Mucosa of descending colon (tissue), 3 donors: ENCODE results near the gene PRUNE2. TPM values are rescaled to one million over a fixed set of nuclear protein-coding genes. Genes with fewer than 3 reads are reported as not detected.

Experiments used
- ATAC-seq: fragments of 200-7000 bp; cut with Tn5 transposase; one replicate; pipeline ENCODE4 v1.9.1; 2020; ENCODE audit warnings: mild to moderate bottlenecking, moderate library complexity
- DNase-seq, 3 donors: peaks; one replicate each; pipeline ENCODE4 v3.0.0-alpha.2; 2020
- H3K36me3 ChIP-seq: fragments of 200-600 bp; one replicate; pipeline ENCODE4 v1.8.0; 2021; ENCODE audit warnings: low read depth, mild to moderate bottlenecking
- H3K4me1 ChIP-seq: fragments of 200-600 bp; one replicate; pipeline ENCODE4 v1.8.0; 2021; ENCODE audit warnings: low read depth, mild to moderate bottlenecking
- H3K4me3 ChIP-seq: fragments of 200-600 bp; one replicate; pipeline ENCODE4 v1.8.0; 2021; ENCODE audit warnings: mild to moderate bottlenecking
- H3K9me3 ChIP-seq: fragments of 200-600 bp; one replicate; pipeline ENCODE4 v1.8.0; 2021; ENCODE audit warnings: mild to moderate bottlenecking
- intact Hi-C, 2 donors: fragments of 100-400 bp; cut with DNase I in 1 of 2; cut with micrococcal nuclease in 1 of 2; formaldehyde crosslinking; loops; one replicate each; pipeline versions ENCODE4 v1.11.0 to v1.11.1; 2022; cut with DNase I, micrococcal nuclease
- total RNA-seq, 3 donors: library from RNA; stranded (reverse); fragmentation: NEBNext Ultra II Directional in 2 of 3; extraction: Animal tissue kit (Norgen Biotek cat#: 25700) in 2 of 3; gene quantifications; one replicate each; pipeline versions ENCODE4 v1.2.1 to v1.2.4, GENCODE V29; 2021 to 2023
- TF ChIP-seq, protein P1 (sequence below): fragments of 200-600 bp; IDR thresholded peaks from one replicate; pipeline ENCODE4 v1.8.0; 2022; ENCODE audit warnings: antibody characterized with exemption, mild to moderate bottlenecking
- donor health status: DM: no; HTN: no; CAD: no; lungs with moderate emphysema.
- donor health status: DM: no; HTN: no; CAD: no.
- donor health status: DM: no; HTN: yes; CAD: no.

Gene PRUNE2
- total RNA-seq, 3 donors from 2014 or later, result 48.2 to 437 (median 62.4) TPM

DNA sequence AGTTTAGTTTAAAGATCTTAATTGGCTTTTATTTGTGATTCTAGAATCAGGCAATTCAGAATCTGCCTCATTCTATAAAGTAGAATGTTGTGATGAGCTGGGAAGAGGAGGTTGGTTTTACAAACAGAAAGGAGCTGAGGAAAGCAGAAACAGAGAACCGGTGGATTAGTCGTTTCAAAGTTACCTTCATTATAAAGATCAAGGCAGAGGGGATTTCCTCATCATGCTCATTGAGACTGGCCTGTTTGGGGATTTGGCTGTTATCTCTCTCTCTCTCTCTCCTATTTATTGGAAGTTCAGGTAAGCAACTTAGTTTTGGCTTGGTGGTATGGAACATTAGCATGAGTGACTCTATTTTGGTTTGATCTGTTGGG is 313.0 kb downstream of the PRUNE2 start:
- no peaks in the 10 kb centered on the region for H3K4me1 ChIP-seq
- TF ChIP-seq, protein P1, sequence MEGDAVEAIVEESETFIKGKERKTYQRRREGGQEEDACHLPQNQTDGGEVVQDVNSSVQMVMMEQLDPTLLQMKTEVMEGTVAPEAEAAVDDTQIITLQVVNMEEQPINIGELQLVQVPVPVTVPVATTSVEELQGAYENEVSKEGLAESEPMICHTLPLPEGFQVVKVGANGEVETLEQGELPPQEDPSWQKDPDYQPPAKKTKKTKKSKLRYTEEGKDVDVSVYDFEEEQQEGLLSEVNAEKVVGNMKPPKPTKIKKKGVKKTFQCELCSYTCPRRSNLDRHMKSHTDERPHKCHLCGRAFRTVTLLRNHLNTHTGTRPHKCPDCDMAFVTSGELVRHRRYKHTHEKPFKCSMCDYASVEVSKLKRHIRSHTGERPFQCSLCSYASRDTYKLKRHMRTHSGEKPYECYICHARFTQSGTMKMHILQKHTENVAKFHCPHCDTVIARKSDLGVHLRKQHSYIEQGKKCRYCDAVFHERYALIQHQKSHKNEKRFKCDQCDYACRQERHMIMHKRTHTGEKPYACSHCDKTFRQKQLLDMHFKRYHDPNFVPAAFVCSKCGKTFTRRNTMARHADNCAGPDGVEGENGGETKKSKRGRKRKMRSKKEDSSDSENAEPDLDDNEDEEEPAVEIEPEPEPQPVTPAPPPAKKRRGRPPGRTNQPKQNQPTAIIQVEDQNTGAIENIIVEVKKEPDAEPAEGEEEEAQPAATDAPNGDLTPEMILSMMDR, result no peak
- H3K9me3 ChIP-seq, result no peaks in the 10 kb centered on the region
- no peak for DNase-seq
- H3K4me3 ChIP-seq, result no peak overlapping the region
- intact Hi-C loops, result no loop called here
- H3K36me3 ChIP-seq, result no peaks in the 10 kb centered on the region
- ATAC-seq, result no peak

- intact Hi-C loops, result no loop called here
- Histone ChIP-seq H3K9me3 (no peaks in the 10 kb centered on the region), H3K36me3 (no peaks in the 10 kb centered on the region), H3K4me3 (no peak overlapping the region), H3K4me1 (no peaks in the 10 kb centered on the region)
- ATAC-seq (no peak), DNase-seq (no peak)
- TF ChIP-seq, protein P1, result no peak
Measured at GRCh38 chr9:76592091-76592973, 313.6 kb downstream of the PRUNE2 start.

DNA sequence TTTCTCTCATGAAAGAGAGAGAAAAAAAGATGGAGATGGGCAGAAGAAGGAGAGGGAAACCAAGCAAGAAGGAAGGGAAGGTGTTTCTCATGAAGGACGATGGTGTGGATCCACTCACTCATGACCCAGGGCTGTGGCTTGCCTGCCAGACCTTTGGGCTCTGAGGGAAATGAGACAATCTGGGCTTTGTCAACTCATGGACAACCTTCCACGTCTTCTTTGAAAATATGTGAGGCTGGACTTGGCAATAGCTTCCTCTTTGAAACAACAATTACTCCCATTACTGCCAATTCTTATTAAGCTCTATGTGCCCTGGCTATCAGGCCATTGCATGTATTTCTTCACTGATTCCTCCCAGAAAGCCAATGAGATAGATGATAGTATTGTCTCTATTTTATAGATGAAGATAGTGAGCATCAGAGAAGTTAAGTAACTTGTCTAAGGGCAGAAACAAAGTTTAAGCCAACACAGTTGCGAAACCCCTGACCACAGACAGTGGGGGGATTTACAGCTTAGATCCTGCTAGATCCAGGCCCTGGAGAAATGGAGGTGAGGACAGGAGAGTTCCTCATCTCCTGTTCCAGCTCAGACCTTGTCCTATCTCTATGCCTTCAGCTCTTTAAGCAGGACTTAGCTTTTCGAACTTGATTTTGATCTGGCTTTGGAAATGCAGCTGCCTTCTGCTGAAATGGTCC is 314.5 kb downstream of the PRUNE2 start:
- Histone ChIP-seq H3K4me1 (peaks cover 4% of the 10 kb centered on the region), H3K36me3 (no peaks in the 10 kb centered on the region), H3K4me3 (no peak overlapping the region), H3K9me3 (no peaks in the 10 kb centered on the region)
- intact Hi-C loops, result no loop called here
- TF ChIP-seq, protein P1, result no peak
- ATAC-seq (no peak), DNase-seq (no peak)

DNA sequence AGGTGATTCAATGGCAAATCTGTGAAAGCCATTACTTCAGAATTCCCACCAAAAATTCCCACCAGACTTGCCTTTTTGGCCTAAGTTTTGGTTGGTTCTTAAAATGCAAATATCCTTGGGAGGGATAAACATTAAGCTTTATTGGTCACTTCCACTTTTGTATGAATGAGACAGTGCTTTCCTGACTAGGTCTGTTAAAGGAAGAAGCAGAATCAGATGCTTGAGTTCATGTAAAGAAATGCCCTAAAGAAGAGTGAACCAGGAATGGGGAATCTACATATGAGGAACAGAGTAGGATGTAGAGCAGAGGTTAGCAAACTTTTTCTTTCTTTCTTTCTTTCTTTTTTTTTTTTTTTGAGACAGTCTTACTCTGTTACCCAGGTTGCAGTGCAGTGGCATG is 317.6 kb downstream of the PRUNE2 start:
- intact Hi-C loops, result no loop called here
- no peak for ATAC-seq
- peaks cover 4% of the 10 kb centered on the region for H3K4me1 ChIP-seq
- H3K4me3 ChIP-seq, result no peak overlapping the region
- no peak for DNase-seq
- TF ChIP-seq, protein P1, result no peak
- no peaks in the 10 kb centered on the region for H3K36me3 ChIP-seq
- H3K9me3 ChIP-seq, result no peaks in the 10 kb centered on the region

DNA sequence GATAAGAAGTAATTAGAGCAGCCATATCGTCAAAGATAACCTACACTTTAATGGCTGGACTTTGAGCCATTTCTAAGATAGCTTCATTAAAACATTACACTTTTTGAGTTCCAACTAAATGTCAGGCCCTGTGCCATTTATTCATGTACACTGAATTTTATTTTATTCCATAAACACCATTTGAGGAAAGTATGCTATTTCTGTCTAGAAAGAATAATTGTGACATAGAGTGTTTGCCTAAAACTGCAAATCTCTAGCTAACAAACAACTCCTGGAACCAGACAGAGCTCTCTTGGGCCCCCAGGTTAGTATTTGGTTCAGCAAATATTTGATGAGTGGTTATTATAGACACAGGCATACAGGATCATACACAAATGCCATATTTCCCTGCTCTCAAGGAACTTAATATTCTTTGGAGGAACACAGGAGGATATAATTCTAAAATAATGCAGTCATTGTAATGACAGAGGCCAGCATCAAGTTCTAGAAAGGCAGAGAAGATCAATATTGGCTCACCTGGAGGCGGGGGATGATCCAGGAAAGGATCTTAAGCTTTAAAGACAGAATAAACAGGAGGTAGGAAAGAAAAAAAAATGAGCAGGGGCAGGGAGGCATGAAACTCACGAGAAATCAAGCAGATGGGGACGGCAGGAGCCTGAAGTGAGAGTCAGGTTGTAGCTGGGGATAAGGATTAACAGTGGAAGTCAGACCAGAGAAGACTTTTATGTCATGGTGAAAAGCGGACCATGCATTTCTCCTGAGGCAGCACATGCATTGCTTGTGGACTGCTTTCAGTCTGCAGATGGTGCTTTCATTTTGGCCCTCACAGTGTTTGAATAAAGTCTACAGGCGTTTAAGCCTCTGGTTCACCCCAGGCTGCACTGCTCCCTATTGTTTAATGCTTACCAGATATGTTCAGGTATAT is 319.3 kb downstream of the PRUNE2 start:
- H3K9me3 ChIP-seq, result no peaks in the 10 kb centered on the region
- no peak overlapping the region for H3K4me3 ChIP-seq
- ATAC-seq (peak; percentile 71), DNase-seq (peak in 1 of 3 donors; percentile 50)
- intact Hi-C loops, result no loop called here
- TF ChIP-seq, protein P1, result no peak
- no peaks in the 10 kb centered on the region for H3K36me3 ChIP-seq
- peaks cover 7% of the 10 kb centered on the region for H3K4me1 ChIP-seq
